HG03469 (cell line): Measurements from ENCODE around the gene HDAC1.
"Not testable (repeated sequence)": the region's sequence is repeated elsewhere in the genome, so short reads cannot be mapped to it uniquely, and the experiment has no call there.

Experiments
- ATAC-seq: cut with Tn5 transposase; IDR thresholded peaks from one replicate; pipeline ENCODE4 v1.9.1; 2021; ENCODE audit warnings: mild to moderate bottlenecking, moderate library complexity, moderate number of reproducible peaks; ENCODE audit not compliant: unreplicated experiment

Gene HDAC1

GRCh38 chr1:32273391-32274208 lies 18.3 kb upstream of the HDAC1 start:
- ATAC-seq = no peak

- ATAC-seq = no peak
These were observed 17.1 kb upstream of the HDAC1 start for GRCh38 chr1:32274646-32275340.

GRCh38 chr1:32275424-32275823 lies 16.5 kb upstream of the HDAC1 start:
- no peak for ATAC-seq

DNA sequence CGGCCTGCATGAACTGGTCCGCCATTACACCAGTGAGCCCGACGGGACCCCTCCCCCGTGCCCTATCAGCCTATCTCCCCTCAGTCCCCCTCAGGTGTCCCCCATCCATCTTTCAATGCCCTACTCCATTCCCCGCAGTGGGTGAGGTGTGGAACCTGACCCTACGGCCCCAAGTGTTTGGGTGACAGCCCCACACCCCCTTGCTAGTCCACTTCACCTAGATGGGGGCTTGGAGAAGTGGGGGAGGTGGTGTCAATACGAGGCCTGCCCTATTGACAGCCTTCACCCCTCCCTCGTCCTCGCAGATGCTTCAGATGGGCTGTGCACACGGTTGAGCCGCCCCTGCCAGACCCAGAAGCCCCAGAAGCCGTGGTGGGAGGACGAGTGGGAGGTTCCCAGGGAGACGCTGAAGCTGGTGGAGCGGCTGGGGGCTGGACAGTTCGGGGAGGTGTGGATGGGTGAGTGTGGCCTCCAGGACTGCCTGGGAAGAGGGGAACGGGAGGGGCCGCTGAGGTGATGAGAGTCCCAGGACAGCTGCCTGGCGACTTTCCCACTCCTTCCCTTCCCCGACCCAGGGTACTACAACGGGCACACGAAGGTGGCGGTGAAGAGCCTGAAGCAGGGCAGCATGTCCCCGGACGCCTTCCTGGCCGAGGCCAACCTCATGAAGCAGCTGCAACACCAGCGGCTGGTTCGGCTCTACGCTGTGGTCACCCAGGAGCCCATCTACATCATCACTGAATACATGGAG lies 15.7 kb upstream of the HDAC1 start:
- no peak for ATAC-seq

GRCh38 chr1:32284777-32285176 lies 7.1 kb upstream of the HDAC1 start:
- ATAC-seq = not testable (repeated sequence)

DNA sequence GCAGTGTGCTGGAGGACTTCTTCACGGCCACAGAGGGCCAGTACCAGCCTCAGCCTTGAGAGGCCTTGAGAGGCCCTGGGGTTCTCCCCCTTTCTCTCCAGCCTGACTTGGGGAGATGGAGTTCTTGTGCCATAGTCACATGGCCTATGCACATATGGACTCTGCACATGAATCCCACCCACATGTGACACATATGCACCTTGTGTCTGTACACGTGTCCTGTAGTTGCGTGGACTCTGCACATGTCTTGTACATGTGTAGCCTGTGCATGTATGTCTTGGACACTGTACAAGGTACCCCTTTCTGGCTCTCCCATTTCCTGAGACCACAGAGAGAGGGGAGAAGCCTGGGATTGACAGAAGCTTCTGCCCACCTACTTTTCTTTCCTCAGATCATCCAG lies 6.2 kb upstream of the HDAC1 start:
- no peak for ATAC-seq

DNA sequence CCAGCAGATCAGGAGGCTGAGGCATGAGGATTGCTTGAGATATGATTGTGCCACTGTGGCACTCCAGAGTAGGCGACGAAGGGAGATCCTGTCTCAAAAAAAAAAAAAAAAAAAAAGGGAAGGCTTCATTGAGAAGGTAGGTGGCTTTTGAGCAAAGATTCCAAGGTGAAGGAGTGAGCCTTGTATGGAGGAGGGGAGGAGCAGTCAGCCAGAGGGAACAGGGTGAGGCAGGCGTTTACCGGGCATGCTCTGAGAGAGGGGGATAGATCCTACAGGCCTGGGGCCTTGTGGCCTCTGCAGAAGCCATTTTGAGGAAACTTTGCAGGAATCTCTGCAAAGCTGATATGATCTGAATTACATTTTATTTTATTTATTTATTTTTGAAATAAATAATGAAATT lies 5.1 kb upstream of the HDAC1 start:
- ATAC-seq = no peak

DNA sequence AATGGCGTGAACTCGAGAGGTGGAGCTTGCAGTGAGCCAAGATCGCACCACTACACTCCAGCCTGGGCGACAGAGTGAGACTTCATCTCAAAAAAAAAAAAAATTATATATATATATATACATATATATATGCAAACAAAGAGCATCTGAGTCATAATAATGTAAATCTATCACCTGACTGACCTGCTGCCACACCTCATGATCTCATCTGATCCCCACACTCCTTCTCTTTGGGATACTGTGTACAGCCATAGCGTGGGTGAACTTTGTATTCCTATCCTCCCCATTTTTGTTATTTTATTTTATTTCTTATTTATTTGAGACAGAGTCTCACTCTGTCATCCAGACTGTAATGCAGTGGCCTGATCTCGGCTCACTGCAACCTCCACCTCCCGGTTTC lies 2.6 kb upstream of the HDAC1 start:
- no peak for ATAC-seq

DNA sequence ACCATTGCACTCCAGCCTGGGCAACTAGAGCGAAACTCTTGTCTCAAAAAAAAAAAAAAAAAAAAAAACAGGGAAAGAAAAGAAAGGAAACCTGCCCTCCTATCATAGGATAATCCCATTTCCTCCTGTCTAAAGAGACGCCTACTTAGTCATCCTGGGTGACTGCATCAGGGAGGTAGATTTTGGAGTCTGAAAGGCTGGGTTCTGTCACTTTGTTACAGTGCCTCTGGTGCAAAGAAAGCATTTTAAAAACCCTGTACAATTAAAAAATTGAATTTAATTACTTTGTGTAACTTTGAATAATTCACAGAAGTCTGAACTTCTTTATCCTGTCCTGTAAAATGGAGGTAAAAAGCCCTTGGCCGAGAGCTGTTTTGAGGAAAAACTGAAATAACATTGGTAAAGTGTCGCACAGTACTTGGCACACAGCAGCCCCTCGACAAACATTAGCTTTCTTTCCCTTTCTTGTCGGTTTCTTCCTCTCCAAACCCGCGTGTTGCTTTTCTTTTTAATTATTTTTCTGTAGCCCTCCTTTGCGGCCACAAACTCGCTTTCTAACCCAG lies 657 bp upstream of the HDAC1 start:
- ATAC-seq = no peak

DNA sequence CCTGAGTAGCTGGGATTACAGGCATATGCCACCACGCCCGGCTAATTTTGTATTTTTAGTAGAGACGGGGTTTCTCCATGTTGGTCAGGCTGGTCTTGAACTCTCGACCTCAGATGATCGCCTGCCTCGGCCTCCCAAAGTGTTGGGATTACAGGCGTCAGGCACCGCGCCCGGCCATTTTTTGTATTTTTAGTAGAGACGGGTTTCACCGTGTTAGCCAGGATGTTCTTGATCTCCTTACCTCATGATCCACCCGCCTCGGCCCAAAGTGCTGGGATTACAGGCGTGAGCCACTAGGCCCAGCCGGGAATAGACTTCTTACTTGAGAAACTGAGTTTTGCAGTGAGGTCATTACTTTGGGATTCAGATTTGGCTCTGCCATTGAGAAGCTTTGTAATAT lies 6.3 kb downstream of the HDAC1 start:
- not testable (repeated sequence) for ATAC-seq

- ATAC-seq = no peak
These were observed 7.4 kb downstream of the HDAC1 start for GRCh38 chr1:32299327-32299726.

- no peak for ATAC-seq
These were observed 11.5 kb downstream of the HDAC1 start for GRCh38 chr1:32303358-32303757.

DNA sequence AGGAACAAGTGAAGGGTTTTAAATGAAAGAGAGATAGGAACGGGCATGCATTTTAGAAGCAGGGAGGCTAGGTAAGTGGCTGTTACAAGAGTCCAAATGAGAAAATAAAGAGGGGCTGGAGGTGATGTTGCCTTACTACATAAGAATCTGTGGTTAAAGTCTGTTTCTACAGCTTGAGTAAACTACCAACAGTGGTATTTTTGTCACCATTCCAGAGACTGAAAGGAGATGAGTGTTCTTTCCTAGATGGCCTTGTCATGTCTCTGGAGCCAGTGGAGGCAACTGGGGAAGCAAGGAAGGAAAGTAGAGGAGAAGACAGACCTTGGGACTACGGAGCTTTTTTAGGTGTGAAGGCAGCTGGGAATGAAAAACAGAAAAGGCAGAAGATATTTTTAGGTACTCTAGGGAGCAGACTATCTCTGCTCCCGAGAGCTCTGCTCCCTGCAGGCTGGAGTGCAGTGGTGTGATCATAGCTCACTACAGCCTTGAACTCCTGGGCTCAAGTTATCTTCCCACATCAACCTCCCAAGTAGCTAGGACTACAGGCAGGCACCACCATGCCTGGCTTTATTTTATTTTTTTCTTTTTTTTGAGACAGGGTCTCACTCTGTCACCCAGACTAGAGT lies 12.2 kb downstream of the HDAC1 start:
- ATAC-seq = no peak

DNA sequence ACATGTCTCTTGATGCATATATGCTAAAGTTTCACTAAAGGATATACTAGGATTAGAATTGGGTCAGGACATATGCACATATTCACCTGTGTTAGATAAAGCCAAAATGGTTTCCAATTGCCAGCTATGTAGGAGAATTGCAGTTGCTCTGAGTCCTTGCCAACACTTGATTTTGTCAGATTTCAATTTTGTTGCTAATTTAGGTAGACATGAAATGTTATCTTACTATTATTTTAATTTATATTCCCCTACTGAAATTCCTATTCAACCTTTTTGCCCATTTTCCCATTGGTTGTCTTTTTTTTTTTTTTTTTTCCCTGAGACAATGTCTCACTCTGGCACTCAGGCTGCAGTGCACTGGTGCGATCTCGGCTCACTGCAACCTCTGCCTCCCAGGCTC lies 13.4 kb downstream of the HDAC1 start:
- no peak for ATAC-seq

GRCh38 chr1:32307324-32307723 lies 15.4 kb downstream of the HDAC1 start:
- no peak for ATAC-seq

GRCh38 chr1:32309960-32310359 lies 18.1 kb downstream of the HDAC1 start:
- ATAC-seq = no peak

DNA sequence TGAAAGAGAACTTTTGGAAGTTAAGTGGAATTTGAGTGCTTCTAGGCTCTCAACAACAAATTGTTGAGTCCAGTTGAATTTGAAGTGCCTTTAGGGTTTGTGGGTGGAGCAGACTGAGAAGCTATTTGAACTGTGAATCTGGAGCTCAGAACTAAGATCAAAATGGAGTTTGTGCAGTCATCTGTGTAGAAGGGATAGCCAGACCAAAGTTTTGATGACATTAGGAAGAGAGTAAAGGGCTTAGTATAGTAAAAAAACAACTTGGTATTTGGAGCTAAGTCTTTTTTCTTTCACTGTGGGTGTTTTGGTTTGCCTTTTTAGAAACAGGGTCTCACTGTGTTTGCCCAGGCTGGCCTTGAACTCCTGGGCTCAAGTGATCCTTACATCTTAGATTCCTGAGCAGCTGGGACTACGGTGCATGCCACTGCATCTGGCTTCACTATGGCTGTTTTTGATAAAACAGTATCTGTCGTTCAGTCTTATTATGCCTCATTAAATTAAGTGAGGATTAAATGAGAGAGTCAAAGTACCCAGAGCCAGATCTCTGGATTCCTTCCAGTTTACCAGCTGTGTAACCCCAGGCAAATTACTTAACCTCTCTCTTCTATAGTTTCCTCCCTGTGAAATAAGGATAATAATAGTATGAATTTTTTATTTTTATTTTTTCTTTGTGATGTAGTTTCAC lies 20.0 kb downstream of the HDAC1 start:
- ATAC-seq = no peak

GRCh38 chr1:32316903-32317277 lies 25.0 kb downstream of the HDAC1 start:
- ATAC-seq = no peak

GRCh38 chr1:32318127-32318869 lies 26.4 kb downstream of the HDAC1 start:
- no peak for ATAC-seq
